DND-41 (cell line): Measurements from ENCODE around the gene GATB.

ENCODE experiments used
- EZH2 ChIP-seq: IDR thresholded peaks from 3 replicates; pipeline ENCODE4 v1.6.1; 2012; ENCODE audit warnings: borderline replicate concordance, low read depth, mild to moderate bottlenecking, moderate library complexity, low read length, inconsistent platforms; ENCODE audit not compliant: severe bottlenecking
- TF ChIP-seq, protein P1 (sequence below): IDR thresholded peaks from 2 replicates; pipeline ENCODE4 v1.5.1; 2012; ENCODE audit warnings: borderline replicate concordance, low read length, moderate library complexity, mild to moderate bottlenecking; ENCODE audit not compliant: poor library complexity, severe bottlenecking; ENCODE audit errors: extremely low read depth

DNA sequence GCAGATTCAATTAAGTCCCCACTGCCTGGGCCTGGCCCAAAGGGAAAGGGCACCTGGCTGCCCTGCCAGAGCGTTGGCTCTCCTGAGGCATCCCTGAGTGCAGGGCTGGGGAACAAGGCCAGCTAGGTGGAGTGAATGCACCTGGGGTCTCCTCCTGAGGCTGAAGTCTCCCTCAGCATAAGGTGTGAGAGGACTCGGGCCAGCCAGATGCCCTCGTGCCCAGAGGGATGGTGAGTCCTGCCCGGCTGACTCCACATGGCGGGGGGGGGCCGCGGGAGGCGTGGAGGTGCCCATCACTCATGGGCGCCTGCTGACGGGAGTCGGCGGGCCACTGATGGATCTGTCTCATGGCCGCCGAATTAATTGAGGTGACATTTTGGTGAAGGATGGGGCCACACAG lies 87.8 kb downstream of the GATB start:
- TF ChIP-seq, protein P1, sequence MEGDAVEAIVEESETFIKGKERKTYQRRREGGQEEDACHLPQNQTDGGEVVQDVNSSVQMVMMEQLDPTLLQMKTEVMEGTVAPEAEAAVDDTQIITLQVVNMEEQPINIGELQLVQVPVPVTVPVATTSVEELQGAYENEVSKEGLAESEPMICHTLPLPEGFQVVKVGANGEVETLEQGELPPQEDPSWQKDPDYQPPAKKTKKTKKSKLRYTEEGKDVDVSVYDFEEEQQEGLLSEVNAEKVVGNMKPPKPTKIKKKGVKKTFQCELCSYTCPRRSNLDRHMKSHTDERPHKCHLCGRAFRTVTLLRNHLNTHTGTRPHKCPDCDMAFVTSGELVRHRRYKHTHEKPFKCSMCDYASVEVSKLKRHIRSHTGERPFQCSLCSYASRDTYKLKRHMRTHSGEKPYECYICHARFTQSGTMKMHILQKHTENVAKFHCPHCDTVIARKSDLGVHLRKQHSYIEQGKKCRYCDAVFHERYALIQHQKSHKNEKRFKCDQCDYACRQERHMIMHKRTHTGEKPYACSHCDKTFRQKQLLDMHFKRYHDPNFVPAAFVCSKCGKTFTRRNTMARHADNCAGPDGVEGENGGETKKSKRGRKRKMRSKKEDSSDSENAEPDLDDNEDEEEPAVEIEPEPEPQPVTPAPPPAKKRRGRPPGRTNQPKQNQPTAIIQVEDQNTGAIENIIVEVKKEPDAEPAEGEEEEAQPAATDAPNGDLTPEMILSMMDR, result no peak
- TF ChIP-seq EZH2, result no peak
